HCT116 (cell line): ENCODE results near the gene ABCG1. TPM values are rescaled to one million over a fixed set of nuclear protein-coding genes. Genes with fewer than 3 reads are reported as not detected.

Source experiments
- ATAC-seq: fragments of 200-7000 bp; cut with Tn5 transposase; 2 replicates; pipeline ENCODE4 v1.9.1; 2020; ENCODE audit warnings: mild to moderate bottlenecking, moderate library complexity
- BruUV-seq: library from RNA; stranded (reverse); fragments of 400-500 nt; replicated peaks from 2 replicates; lab custom pipeline; 2021; lab: Mats Ljungman, UMichigan
- CTCF ChIA-PET: fragments of 300-600 bp; sonication (Branson Sonifier 250); formaldehyde crosslinking; loops from one replicate; lab custom pipeline; 2021; ENCODE audit warnings: antibody characterized with exemption; lab: Charles Lee
- POLR2A ChIA-PET: fragments of 300-600, 350-600 bp; sonication (Branson Sonifier 250); formaldehyde crosslinking; loops from one replicate; lab custom pipeline; 2021; ENCODE audit warnings: antibody characterized with exemption; lab: Charles Lee
- RAD21 ChIA-PET, 2 experiments: fragments of 300-600 bp; sonication (Branson Sonifier 250); formaldehyde crosslinking; loops; one replicate each; lab custom pipeline; 2023; ENCODE audit warnings: low total read pairs in 2 of 2; ENCODE audit not compliant: uncharacterized antibody in 2 of 2, unreplicated experiment in 2 of 2, low non-redundant PET in 1 of 2; lab: Charles Lee
- DNase-seq: peaks from one replicate; pipeline ENCODE4 v3.0.0-alpha.2; 2010; ENCODE audit warnings: low read depth, low spot score
- H2AFZ ChIP-seq: fragments of 200-600 bp; shearing (Covaris generic), sonication (generic); 2 replicates; pipeline ENCODE4 v1.6.1; 2017; ENCODE audit warnings: low read depth, mixed run types, mixed read lengths, antibody characterized with exemption, low read length; ENCODE audit not compliant: poor library complexity, severe bottlenecking
- H3K27ac ChIP-seq: 2 replicates; pipeline ENCODE4 v1.5.1; 2012; ENCODE audit warnings: low read depth, low read length
- H3K27me3 ChIP-seq: fragments of 200-600 bp; sonication (generic); 2 replicates; pipeline ENCODE4 v1.6.1; 2016; ENCODE audit warnings: mixed run types, low read length, mixed read lengths; ENCODE audit not compliant: insufficient read depth
- H3K36me3 ChIP-seq, 2 experiments: fragments of 200-500 bp in 1 of 2; fragments of 200-600 bp in 1 of 2; sonication (Bioruptor generic) in 1 of 2; sonication (generic) in 1 of 2; 2 replicates each; pipeline versions ENCODE4 v1.5.1 to v1.6.1; 2014 to 2016; ENCODE audit warnings: low read length in 2 of 2, inconsistent platforms in 1 of 2, mixed read lengths in 1 of 2, mixed run types in 1 of 2; ENCODE audit not compliant: insufficient read depth in 2 of 2, control insufficient read depth in 1 of 2
- H3K4me1 ChIP-seq, 2 experiments: fragments of 200-600 bp in 1 of 2; sonication (generic) in 1 of 2; 2 replicates each; pipeline versions ENCODE4 v1.5.1 to v1.6.1; 2012 to 2017; ENCODE audit warnings: low read length in 2 of 2, inconsistent platforms in 1 of 2, mild to moderate bottlenecking in 1 of 2, mixed read lengths in 1 of 2, mixed run types in 1 of 2, moderate library complexity in 1 of 2; ENCODE audit not compliant: insufficient read depth in 2 of 2, control insufficient read depth in 1 of 2
- H3K4me2 ChIP-seq: fragments of 200-600 bp; sonication (generic); 2 replicates; pipeline ENCODE4 v1.6.1; 2017; ENCODE audit warnings: mixed run types, low read length, mixed read lengths
- H3K4me3 ChIP-seq, 2 experiments: fragments of 200-600 bp in 1 of 2; sonication (generic) in 1 of 2; replicated peaks in 1 of 2; 2 replicates each; pipeline ENCODE4 v1.5.1; 2011 to 2016; ENCODE audit warnings: low read length in 2 of 2, control low read depth in 1 of 2, low read depth in 1 of 2, mild to moderate bottlenecking in 1 of 2, mixed read lengths in 1 of 2, mixed run types in 1 of 2
- H3K79me2 ChIP-seq: fragments of 200-600 bp; sonication (generic); 2 replicates; pipeline ENCODE4 v1.6.1; 2017; ENCODE audit warnings: mild to moderate bottlenecking, mixed run types, low read length, moderate library complexity, mixed read lengths; ENCODE audit not compliant: insufficient read depth
- H3K9ac ChIP-seq: fragments of 200-600 bp; sonication (generic); 2 replicates; pipeline ENCODE4 v1.6.1; 2016; ENCODE audit warnings: low read length, mixed read lengths
- H3K9me2 ChIP-seq: fragments of 200-600 bp; sonication (generic), shearing (Covaris generic); 2 replicates; pipeline ENCODE4 v1.6.1; 2017; ENCODE audit warnings: mixed run types, mild to moderate bottlenecking, moderate library complexity; ENCODE audit not compliant: insufficient read depth
- H3K9me3 ChIP-seq, 2 experiments: fragments of 200-500 bp in 1 of 2; fragments of 200-600 bp in 1 of 2; sonication (Bioruptor generic) in 1 of 2; sonication (generic) in 1 of 2; 2 replicates each; pipeline ENCODE4 v1.6.1; 2014 to 2017; ENCODE audit warnings: low read length in 2 of 2, mixed read lengths in 2 of 2, inconsistent platforms in 1 of 2, low read depth in 1 of 2, mild to moderate bottlenecking in 1 of 2, mixed run types in 1 of 2, moderate library complexity in 1 of 2; ENCODE audit not compliant: control insufficient read depth in 1 of 2, insufficient read depth in 1 of 2
- H4K20me1 ChIP-seq: fragments of 200-600 bp; sonication (generic), shearing (Covaris generic); 2 replicates; pipeline ENCODE4 v1.6.1; 2017; ENCODE audit warnings: mixed run types, mild to moderate bottlenecking, moderate library complexity; ENCODE audit not compliant: insufficient read depth
- ATF3 ChIP-seq: IDR thresholded peaks from 2 replicates; pipeline ENCODE4 v1.6.1; 2012
- CBX3 ChIP-seq: IDR thresholded peaks from 2 replicates; pipeline ENCODE4 v1.6.1; 2012; ENCODE audit warnings: low read depth
- CTCF ChIP-seq, 3 experiments: fragments of 200-600 bp in 1 of 3; sonication (generic) in 1 of 3; IDR thresholded peaks in 2 of 3; conservative IDR thresholded peaks in 1 of 3; 2 replicates each; pipeline ENCODE4 v1.5.1; 2012 to 2017; ENCODE audit warnings: low read depth in 2 of 3, low read length in 2 of 3, antibody characterized with exemption in 1 of 3, borderline replicate concordance in 1 of 3, control low read depth in 1 of 3, mild to moderate bottlenecking in 1 of 3, mixed read lengths in 1 of 3, mixed run types in 1 of 3, moderate library complexity in 1 of 3; ENCODE audit not compliant: insufficient read depth in 1 of 3
- EGR1 ChIP-seq: IDR thresholded peaks from 2 replicates; pipeline ENCODE4 v1.6.1; 2012; ENCODE audit warnings: low read depth
- EZH2 ChIP-seq: fragments of 200-600 bp; sonication (generic); IDR thresholded peaks from 2 replicates; pipeline ENCODE4 v1.6.1; 2017; ENCODE audit warnings: antibody characterized with exemption, mixed run types
- FOSL1 ChIP-seq: IDR thresholded peaks from 2 replicates; pipeline ENCODE4 v1.6.1; 2012; ENCODE audit warnings: low read depth
- JUND ChIP-seq: IDR thresholded peaks from 2 replicates; pipeline ENCODE4 v1.6.1; 2012
- POLR2AphosphoS5 ChIP-seq: IDR thresholded peaks from 2 replicates; pipeline ENCODE4 v1.6.1; 2011; ENCODE audit warnings: mild to moderate bottlenecking, low read depth, low read length, moderate library complexity
- RAD21 ChIP-seq: IDR thresholded peaks from 2 replicates; pipeline ENCODE4 v1.6.1; 2012; ENCODE audit warnings: low read depth, mild to moderate bottlenecking
- SIN3A ChIP-seq: IDR thresholded peaks from 2 replicates; pipeline ENCODE4 v1.6.1; 2012; ENCODE audit warnings: low read depth
- TCF7L2 ChIP-seq: IDR thresholded peaks from 2 replicates; pipeline ENCODE4 v1.7.0; 2011; ENCODE audit warnings: borderline replicate concordance, inconsistent platforms; ENCODE audit not compliant: insufficient read depth, insufficient read length; ENCODE audit errors: extremely low read depth
- YY1 ChIP-seq: IDR thresholded peaks from 2 replicates; pipeline ENCODE4 v1.6.1; 2011; ENCODE audit warnings: low read length, low read depth, moderate library complexity, mild to moderate bottlenecking; ENCODE audit not compliant: insufficient replicate concordance; ENCODE audit errors: extremely low read depth
- intact Hi-C: fragments of 100-400 bp; cut with micrococcal nuclease; formaldehyde crosslinking; loops from 2 replicates; pipeline ENCODE4 v1.10.0; 2022
- total RNA-seq: library from RNA; stranded (reverse); gene quantifications from one replicate; pipeline ENCODE4 v1.2.1, GENCODE V29; 2021; ENCODE audit not compliant: unreplicated experiment
- TF ChIP-seq, protein P1 (sequence below): IDR thresholded peaks from 2 replicates; pipeline ENCODE4 v1.6.1; 2012

The ABCG1 gene
- total RNA-seq, 1 experiment from 2014 or later = 1.6 TPM

DNA sequence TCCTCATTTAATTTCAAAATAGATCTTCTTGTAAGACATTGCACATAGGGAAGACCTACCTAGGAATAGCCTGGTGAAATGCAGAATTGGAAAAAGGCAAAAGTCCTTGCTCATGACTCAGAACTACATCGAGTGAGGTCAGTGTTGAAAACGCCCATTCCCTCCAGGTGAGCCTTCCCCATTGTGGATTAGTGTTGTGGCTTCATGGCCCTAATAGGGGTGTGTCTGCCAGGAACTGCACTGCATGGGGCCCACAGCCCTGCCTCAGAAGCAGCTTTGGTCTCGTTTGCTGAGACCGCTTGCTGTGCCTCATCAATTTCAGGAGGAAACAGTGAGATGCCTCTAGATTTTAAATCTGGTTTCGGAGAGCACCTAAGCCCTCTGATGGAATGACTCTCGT is 79.3 kb downstream of the ABCG1 start:
- no peak for DNase-seq
- Histone ChIP-seq H3K9me3 (no peaks in the 10 kb centered on the region; a peak in 1 of 4 replicates), H3K27me3 (0 out of 2 replicates have a peak, but pooled peaks cover 9% of the 10 kb centered on the region), H3K4me1 (peaks cover 0 to 7% of the 10 kb centered on the region in 2 experiments; a peak in 1 of 4 replicates), H3K4me3 (no peak overlapping the region), H3K9me2 (no peaks in the 10 kb centered on the region), H3K27ac (no peak overlapping the region), H4K20me1 (no peaks in the 10 kb centered on the region), H3K4me2 (no peak overlapping the region), H3K9ac (no peak overlapping the region), H3K79me2 (no peaks in the 10 kb centered on the region), H3K36me3 (no peaks in the 10 kb centered on the region), H2AFZ (no peak overlapping the region)
- peak; percentile 57; the same call in 1 of the 2 replicates for ATAC-seq
- RAD21 ChIA-PET = no interaction called here
- BruUV-seq = no TSS peak
- TF ChIP-seq FOSL1 = 0 out of 2 replicates have a peak, but pooled peaks have one; percentile 13
- TF ChIP-seq, protein P1, sequence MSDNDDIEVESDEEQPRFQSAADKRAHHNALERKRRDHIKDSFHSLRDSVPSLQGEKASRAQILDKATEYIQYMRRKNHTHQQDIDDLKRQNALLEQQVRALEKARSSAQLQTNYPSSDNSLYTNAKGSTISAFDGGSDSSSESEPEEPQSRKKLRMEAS = no peak
- no peak for TF ChIP-seq EGR1
- no peak for TF ChIP-seq RAD21
- TF ChIP-seq CBX3 = no peak
- TF ChIP-seq CTCF (IDR thresholded peaks at IDR 0.05 in 2 of 3, conservative IDR thresholded peaks at IDR 0.05 in 1 of 3; ENCODE audit: borderline replicate concordance in 1 of 3, insufficient read depth in 1 of 3, low read depth in 2 of 3, low read length in 2 of 3) = no peak
- POLR2A ChIA-PET = no interaction called here
- CTCF ChIA-PET = interaction anchor here (0.8 kb wide), 1 partner anchor 39 kb away, joined by 3 read pairs; no protein-coding TSS in a partner anchor
- intact Hi-C loops = no loop called here

- no peak overlapping the region for H3K9ac ChIP-seq
- BruUV-seq = no TSS peak
- H3K4me1 ChIP-seq = peaks cover 0 to 7% of the 10 kb centered on the region in 2 experiments; a peak in 1 of 4 replicates
- no peak overlapping the region for H3K27ac ChIP-seq
- no peak overlapping the region for H3K4me3 ChIP-seq
- RAD21 ChIA-PET = no interaction called here
- CTCF ChIA-PET = no interaction called here
- H3K36me3 ChIP-seq = no peaks in the 10 kb centered on the region
- H4K20me1 ChIP-seq = no peaks in the 10 kb centered on the region
- DNase-seq (no peak), ATAC-seq (no peak)
- POLR2A ChIA-PET = no interaction called here
- H3K79me2 ChIP-seq = no peaks in the 10 kb centered on the region
- H3K9me3 ChIP-seq = no peaks in the 10 kb centered on the region
- no peaks in the 10 kb centered on the region for H3K9me2 ChIP-seq
- no peak overlapping the region for H2AFZ ChIP-seq
- no peak for TF ChIP-seq ATF3
- no peak for TF ChIP-seq RAD21
- no peak for TF ChIP-seq YY1
- no peak for TF ChIP-seq CBX3
- TF ChIP-seq TCF7L2 = no peak
- TF ChIP-seq JUND = no peak
- TF ChIP-seq EZH2 = no peak
- TF ChIP-seq POLR2AphosphoS5 = no peak
- no peak for TF ChIP-seq SIN3A
- TF ChIP-seq EGR1 = no peak
- 0 out of 2 replicates have a peak, but pooled peaks cover 9% of the 10 kb centered on the region for H3K27me3 ChIP-seq
- no peak overlapping the region for H3K4me2 ChIP-seq
- intact Hi-C loops = no loop called here
Measured at GRCh38 chr21:42298657-42299056, 79.7 kb downstream of the ABCG1 start.
